Progenitor cell of endocrine pancreas (in vitro differentiated cells): ENCODE data around the gene RDX. TPM values are rescaled to one million over a fixed set of nuclear protein-coding genes. Genes with fewer than 3 reads are reported as not detected.

ENCODE experiments used
- DNase-seq: peaks from one replicate; pipeline ENCODE4 v3.0.0; 2021; ENCODE audit warnings: low spot score; ENCODE audit not compliant: unreplicated experiment
- H3K27ac Mint-ChIP-seq: 2 replicates; pipeline ENCODE4 v1.8.0; 2021; ENCODE audit warnings: mild to moderate bottlenecking, moderate library complexity, mixed read lengths
- H3K27me3 Mint-ChIP-seq: 2 replicates; pipeline ENCODE4 v1.8.0; 2021; ENCODE audit warnings: mixed read lengths
- H3K36me3 Mint-ChIP-seq: 2 replicates; pipeline ENCODE4 v1.8.0; 2022; ENCODE audit warnings: mixed read lengths; ENCODE audit not compliant: insufficient read depth
- H3K4me1 Mint-ChIP-seq: 2 replicates; pipeline ENCODE4 v1.8.0; 2021; ENCODE audit warnings: low read depth, mixed read lengths
- H3K4me3 Mint-ChIP-seq: 2 replicates; pipeline ENCODE4 v1.8.0; 2021; ENCODE audit warnings: low read depth, mild to moderate bottlenecking, moderate library complexity, mixed read lengths
- H3K9me3 Mint-ChIP-seq: 2 replicates; pipeline ENCODE4 v1.8.0; 2021; ENCODE audit warnings: low read depth, mixed read lengths
- total RNA-seq: library from RNA; stranded (reverse); gene quantifications from 2 replicates; pipeline ENCODE4 v1.2.1, GENCODE V29; 2021
- TF ChIP-seq, protein P1 (sequence below): fragments of 200-600 bp; sonication (generic); IDR thresholded peaks from one replicate; pipeline ENCODE4 v1.5.0; 2021; ENCODE audit warnings: antibody characterized with exemption, mild to moderate bottlenecking; ENCODE audit not compliant: unreplicated experiment

The RDX gene
- total RNA-seq, 1 donor from 2014 or later: 89.6 TPM

DNA sequence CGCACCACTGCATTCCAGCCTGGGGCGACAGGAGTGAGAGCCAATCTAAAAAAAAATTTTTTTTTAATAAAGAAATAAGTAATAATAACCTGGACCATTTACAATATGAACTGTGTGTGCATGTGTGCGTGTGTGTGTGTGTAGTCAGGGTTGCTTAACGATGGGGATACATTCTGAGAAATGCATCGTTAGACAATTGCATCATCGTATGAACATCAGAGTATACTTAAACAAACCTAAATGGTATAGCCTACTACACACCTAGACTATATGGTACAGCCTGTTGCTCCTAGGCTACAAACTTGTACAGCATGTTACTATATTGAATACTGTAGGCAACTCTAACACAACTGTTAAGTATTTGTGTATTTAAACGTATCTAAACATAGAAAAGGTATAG, 26.4 kb downstream of the RDX start:
- Mint-ChIP-seq H3K4me1 (peaks cover 2% of the 10 kb centered on the region), H3K27me3 (no peaks in the 10 kb centered on the region), H3K36me3 (peaks cover 18% of the 10 kb centered on the region), H3K9me3 (no peaks in the 10 kb centered on the region), H3K4me3 (no peak overlapping the region), H3K27ac (no peak overlapping the region)
- no peak for DNase-seq
- TF ChIP-seq, protein P1, sequence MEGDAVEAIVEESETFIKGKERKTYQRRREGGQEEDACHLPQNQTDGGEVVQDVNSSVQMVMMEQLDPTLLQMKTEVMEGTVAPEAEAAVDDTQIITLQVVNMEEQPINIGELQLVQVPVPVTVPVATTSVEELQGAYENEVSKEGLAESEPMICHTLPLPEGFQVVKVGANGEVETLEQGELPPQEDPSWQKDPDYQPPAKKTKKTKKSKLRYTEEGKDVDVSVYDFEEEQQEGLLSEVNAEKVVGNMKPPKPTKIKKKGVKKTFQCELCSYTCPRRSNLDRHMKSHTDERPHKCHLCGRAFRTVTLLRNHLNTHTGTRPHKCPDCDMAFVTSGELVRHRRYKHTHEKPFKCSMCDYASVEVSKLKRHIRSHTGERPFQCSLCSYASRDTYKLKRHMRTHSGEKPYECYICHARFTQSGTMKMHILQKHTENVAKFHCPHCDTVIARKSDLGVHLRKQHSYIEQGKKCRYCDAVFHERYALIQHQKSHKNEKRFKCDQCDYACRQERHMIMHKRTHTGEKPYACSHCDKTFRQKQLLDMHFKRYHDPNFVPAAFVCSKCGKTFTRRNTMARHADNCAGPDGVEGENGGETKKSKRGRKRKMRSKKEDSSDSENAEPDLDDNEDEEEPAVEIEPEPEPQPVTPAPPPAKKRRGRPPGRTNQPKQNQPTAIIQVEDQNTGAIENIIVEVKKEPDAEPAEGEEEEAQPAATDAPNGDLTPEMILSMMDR: no peak

DNA sequence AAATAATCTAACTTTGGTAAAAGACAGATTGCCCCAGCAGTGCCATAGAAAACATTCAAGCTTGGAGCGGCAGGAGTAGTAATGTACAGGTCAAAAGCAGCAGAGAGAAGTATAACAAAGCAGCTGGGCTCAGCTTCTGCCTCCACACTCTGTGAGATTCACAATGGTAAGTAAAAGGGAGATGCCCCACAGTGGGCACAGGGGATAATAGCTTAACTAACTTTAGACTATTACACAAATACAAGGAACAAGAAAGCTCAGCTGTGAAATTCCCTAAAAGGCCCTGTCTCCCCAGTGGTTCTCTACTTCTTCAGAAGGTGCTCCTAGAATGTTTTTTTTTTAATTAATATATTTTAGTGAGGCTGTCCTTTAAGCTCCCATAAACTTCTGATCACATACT, 28.0 kb downstream of the RDX start:
- no peak overlapping the region for H3K4me3 Mint-ChIP-seq
- H3K27ac Mint-ChIP-seq: peak overlapping the region; percentile 20
- no peak for DNase-seq
- H3K27me3 Mint-ChIP-seq: no peaks in the 10 kb centered on the region
- peaks cover 19% of the 10 kb centered on the region for H3K36me3 Mint-ChIP-seq
- H3K9me3 Mint-ChIP-seq: no peaks in the 10 kb centered on the region
- peaks cover 4% of the 10 kb centered on the region for H3K4me1 Mint-ChIP-seq
- TF ChIP-seq, protein P1: no peak

DNA sequence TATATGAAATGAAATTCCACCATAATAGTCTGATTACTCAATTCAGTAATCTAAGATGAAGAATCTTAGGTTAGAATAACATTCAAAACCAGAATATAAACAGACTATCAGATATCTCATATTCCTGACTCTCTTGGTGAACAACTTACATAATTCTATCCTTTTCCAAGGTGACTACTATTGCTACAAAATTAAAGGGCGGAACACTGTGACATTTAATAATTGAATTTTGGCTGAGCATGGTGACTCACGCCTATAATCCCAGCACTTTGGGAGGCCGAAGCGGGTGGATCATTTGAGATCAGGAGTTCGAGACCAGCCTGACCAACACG, 34.4 kb downstream of the RDX start:
- DNase-seq: no peak
- TF ChIP-seq, protein P1: no peak
- H3K27ac Mint-ChIP-seq: no peak overlapping the region
- no peaks in the 10 kb centered on the region for H3K9me3 Mint-ChIP-seq
- no peaks in the 10 kb centered on the region for H3K27me3 Mint-ChIP-seq
- peaks cover 4% of the 10 kb centered on the region for H3K4me1 Mint-ChIP-seq
- H3K4me3 Mint-ChIP-seq: no peak overlapping the region
- H3K36me3 Mint-ChIP-seq: peaks cover 27% of the 10 kb centered on the region

DNA sequence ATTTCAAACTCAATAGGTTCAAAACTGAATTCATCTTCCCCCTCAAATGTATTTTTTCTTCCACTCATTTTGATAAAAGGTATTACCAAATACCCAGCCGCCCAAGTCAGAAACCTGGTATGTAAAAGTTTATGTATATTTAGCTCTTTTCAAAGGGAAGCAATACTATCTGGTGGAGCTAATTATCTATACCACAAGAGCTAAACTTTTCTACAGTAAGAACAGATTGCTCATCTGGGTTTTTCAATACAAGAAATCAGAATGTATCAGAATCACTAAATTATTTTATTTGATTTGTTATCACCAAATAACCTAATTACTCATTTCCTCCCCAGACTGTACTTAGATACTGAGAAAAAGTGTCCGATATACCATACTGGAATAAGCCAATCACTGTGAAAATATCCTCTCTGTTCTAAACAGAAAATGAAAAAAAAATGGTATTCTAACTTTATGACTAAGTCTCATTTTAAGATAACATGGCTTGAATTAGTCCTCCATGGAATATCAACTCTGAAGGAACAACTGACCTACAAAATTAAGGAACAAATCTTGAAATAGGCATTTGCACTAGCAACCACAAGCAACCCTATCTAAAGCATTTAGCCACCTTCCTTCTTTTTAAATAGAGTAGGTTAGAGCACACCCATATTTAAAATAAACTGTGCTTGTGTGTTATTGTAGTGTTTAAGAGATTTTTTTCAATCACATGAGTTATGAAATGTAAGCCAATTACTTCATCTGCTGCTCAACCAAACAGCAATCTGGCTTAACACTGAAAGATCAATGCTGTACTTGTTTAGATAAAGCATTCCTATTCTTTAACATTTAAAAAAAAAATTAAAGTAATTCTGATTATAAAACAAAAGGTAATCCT, 35.0 kb downstream of the RDX start:
- TF ChIP-seq, protein P1: no peak
- H3K27me3 Mint-ChIP-seq: no peaks in the 10 kb centered on the region
- no peak for DNase-seq
- no peak overlapping the region for H3K27ac Mint-ChIP-seq
- no peaks in the 10 kb centered on the region for H3K9me3 Mint-ChIP-seq
- no peak overlapping the region for H3K4me3 Mint-ChIP-seq
- peaks cover 27% of the 10 kb centered on the region for H3K36me3 Mint-ChIP-seq
- peaks cover 4% of the 10 kb centered on the region for H3K4me1 Mint-ChIP-seq

DNA sequence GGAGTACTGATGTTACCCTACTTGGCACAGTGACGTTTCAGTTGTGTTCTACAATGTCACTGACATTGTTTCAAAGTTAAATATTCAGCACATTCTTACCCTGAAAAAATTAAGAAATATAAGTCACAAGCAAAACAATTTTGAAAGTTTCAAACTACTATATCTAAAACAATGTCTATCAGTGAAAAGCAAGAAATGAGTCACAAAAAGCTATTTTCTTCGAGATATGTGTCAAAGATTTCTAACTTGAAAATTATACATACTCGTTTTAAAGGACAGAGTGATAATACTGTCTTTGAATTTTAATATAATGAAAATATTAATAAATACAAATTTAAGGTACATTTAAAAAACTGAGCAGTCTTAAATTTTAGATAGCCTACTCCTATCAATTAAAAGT, 42.9 kb downstream of the RDX start:
- no peak overlapping the region for H3K4me3 Mint-ChIP-seq
- peaks cover 5% of the 10 kb centered on the region for H3K36me3 Mint-ChIP-seq
- no peaks in the 10 kb centered on the region for H3K4me1 Mint-ChIP-seq
- no peaks in the 10 kb centered on the region for H3K9me3 Mint-ChIP-seq
- DNase-seq: no peak
- TF ChIP-seq, protein P1: no peak
- no peaks in the 10 kb centered on the region for H3K27me3 Mint-ChIP-seq
- no peak overlapping the region for H3K27ac Mint-ChIP-seq
